ACC112 (cell line): ENCODE results near the gene RASIP1.
"Not testable (repeated sequence)": the region's sequence is repeated elsewhere in the genome, so short reads cannot be mapped to it uniquely, and the experiment has no call there.

Experiments used
- H2AFZ ChIP-seq: fragments of 200-600 bp; sonication (generic); one replicate; pipeline ENCODE4 v1.6.0; 2017; ENCODE audit warnings: antibody characterized with exemption, low read length; ENCODE audit not compliant: unreplicated experiment
- H3K27ac ChIP-seq: fragments of 200-600 bp; sonication (generic); 2 replicates; pipeline ENCODE4 v1.5.1; 2014; ENCODE audit warnings: low read depth, mild to moderate bottlenecking, antibody characterized with exemption, low read length, moderate library complexity
- H3K27me3 ChIP-seq: fragments of 200-600 bp; sonication (generic); 2 replicates; pipeline ENCODE4 v1.6.1; 2014; ENCODE audit warnings: mild to moderate bottlenecking, antibody characterized with exemption, low read length, moderate library complexity, mixed read lengths; ENCODE audit not compliant: insufficient read depth
- H3K36me3 ChIP-seq: fragments of 200-600 bp; sonication (generic); 2 replicates; pipeline ENCODE4 v1.6.1; 2016; ENCODE audit warnings: mild to moderate bottlenecking, antibody characterized with exemption, low read length, moderate library complexity, mixed read lengths; ENCODE audit not compliant: insufficient read depth
- H3K4me1 ChIP-seq: fragments of 200-600 bp; sonication (generic); one replicate; pipeline ENCODE4 v1.6.1; 2016; ENCODE audit warnings: low read length, mixed read lengths; ENCODE audit not compliant: insufficient read depth, unreplicated experiment, control insufficient read depth
- H3K4me3 ChIP-seq: fragments of 200-600 bp; sonication (generic); 2 replicates; pipeline ENCODE4 v1.5.1; 2014; ENCODE audit warnings: mild to moderate bottlenecking, low read depth, low read length
- H3K79me2 ChIP-seq: fragments of 200-600 bp; sonication (generic); one replicate; pipeline ENCODE4 v1.6.0; 2016; ENCODE audit warnings: low read length; ENCODE audit not compliant: control insufficient read depth, unreplicated experiment, insufficient read depth

The RASIP1 gene

DNA sequence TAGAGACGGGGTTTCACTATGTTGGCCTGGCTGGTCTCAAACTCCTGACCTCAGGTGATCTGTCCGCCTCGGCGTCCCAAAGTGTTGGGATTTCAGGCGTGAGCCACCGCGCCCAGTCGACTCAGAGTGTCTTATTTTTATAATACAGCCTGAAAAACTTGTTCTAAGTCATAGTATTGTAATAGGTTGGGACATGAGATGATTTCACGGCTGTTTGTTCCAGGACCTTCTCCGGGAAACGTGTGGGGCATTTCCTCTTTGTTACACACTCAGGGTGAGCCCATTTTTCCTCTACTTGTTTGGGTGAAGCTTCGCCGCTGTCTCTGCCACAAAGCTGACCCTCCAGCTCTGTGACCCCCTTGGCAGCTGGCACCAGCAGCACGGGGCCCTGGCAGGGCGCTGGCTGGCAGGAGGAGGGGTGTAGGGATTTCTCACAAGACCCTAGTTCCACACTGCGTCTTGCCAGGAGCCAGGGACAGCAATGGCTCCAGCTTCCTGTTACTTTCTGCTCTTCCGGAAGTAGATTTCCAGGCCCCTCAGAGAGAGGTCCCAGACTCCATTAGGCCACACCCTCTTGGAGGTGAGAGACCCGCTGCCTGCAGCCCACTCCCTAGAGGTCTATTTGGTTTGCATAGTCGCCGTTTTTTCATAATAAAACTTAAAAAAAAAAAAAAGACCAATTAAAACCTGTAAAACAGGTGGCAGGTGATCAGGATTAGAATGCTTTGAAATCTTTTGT lies 30.5 kb upstream of the RASIP1 start:
- Histone ChIP-seq H3K27me3 (no peaks in the 10 kb centered on the region), H2AFZ (no peak overlapping the region), H3K4me3 (no peak overlapping the region), H3K4me1 (no peaks in the 10 kb centered on the region), H3K36me3 (no peaks in the 10 kb centered on the region), H3K27ac (no peak overlapping the region), H3K79me2 (no peaks in the 10 kb centered on the region)

GRCh38 chr19:48770266-48770665 lies 29.9 kb upstream of the RASIP1 start:
- no peak overlapping the region for H3K27ac ChIP-seq
- H3K79me2 ChIP-seq, result no peaks in the 10 kb centered on the region
- no peak overlapping the region for H2AFZ ChIP-seq

GRCh38 chr19:48768994-48769713 lies 28.7 kb upstream of the RASIP1 start:
- no peaks in the 10 kb centered on the region for H3K79me2 ChIP-seq
- H3K27me3 ChIP-seq, result no peaks in the 10 kb centered on the region
- H3K36me3 ChIP-seq, result no peaks in the 10 kb centered on the region
- no peak overlapping the region for H3K27ac ChIP-seq
- H2AFZ ChIP-seq, result no peak overlapping the region
- H3K4me3 ChIP-seq, result no peak overlapping the region
- no peaks in the 10 kb centered on the region for H3K4me1 ChIP-seq

More at GRCh38 chr19:48770266-48770665, 29.9 kb upstream of the RASIP1 start:
- Histone ChIP-seq H3K36me3 (no peaks in the 10 kb centered on the region), H3K27me3 (no peaks in the 10 kb centered on the region), H3K4me1 (no peaks in the 10 kb centered on the region), H3K4me3 (no peak overlapping the region)

- not testable (repeated sequence) for H3K36me3 ChIP-seq, H3K27me3 ChIP-seq, H2AFZ ChIP-seq, H3K4me3 ChIP-seq, H3K27ac ChIP-seq, H3K79me2 ChIP-seq, H3K4me1 ChIP-seq
Observed at GRCh38 chr19:48768171-48768753, 27.9 kb upstream of the RASIP1 start.

- H3K27me3 ChIP-seq, H3K4me3 ChIP-seq, H3K36me3 ChIP-seq, H3K27ac ChIP-seq, H2AFZ ChIP-seq, H3K79me2 ChIP-seq, H3K4me1 ChIP-seq: not testable (repeated sequence)
Observed at GRCh38 chr19:48765816-48766215, 25.4 kb upstream of the RASIP1 start.

DNA sequence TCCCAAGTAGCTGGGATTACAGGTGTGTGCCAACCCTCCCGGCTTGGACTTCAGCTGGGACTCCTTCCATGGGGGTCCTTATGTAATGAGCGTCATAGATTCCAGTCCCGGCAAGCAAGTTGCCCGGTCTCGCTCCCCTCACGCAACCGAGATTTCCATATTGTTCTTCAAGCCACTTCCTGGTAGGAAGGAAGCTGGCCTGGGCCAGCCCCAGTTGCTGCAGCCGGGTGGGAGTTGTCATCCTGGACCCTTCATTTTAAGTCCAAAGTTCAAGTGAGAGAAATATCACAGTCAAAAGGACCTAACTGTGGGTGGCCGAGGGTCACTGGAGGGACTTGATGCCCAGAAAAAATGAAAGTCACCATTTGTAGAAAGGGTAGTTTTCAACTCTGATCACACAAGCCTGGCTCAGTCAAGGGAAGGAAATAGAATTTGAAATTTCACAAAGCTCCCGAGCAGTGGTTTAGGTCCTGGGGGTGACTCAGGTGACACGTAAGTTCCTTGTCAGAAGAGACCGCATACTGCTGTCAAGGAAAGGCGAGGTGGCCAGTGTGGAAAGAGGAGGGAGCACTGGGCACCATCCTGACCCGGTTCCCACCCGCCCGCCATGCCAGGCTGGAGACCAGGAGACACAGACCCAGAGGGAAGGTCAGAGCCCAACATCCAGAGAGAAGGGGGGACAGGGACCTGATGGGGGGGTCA lies 20.2 kb upstream of the RASIP1 start:
- H3K27me3 ChIP-seq, result peaks cover 8% of the 10 kb centered on the region; the same call in 1 of the 2 replicates
- no peaks in the 10 kb centered on the region for H3K36me3 ChIP-seq
- H3K4me3 ChIP-seq, result no peak overlapping the region
- no peak overlapping the region for H3K27ac ChIP-seq
- no peak overlapping the region for H2AFZ ChIP-seq
- no peaks in the 10 kb centered on the region for H3K4me1 ChIP-seq
- no peaks in the 10 kb centered on the region for H3K79me2 ChIP-seq

DNA sequence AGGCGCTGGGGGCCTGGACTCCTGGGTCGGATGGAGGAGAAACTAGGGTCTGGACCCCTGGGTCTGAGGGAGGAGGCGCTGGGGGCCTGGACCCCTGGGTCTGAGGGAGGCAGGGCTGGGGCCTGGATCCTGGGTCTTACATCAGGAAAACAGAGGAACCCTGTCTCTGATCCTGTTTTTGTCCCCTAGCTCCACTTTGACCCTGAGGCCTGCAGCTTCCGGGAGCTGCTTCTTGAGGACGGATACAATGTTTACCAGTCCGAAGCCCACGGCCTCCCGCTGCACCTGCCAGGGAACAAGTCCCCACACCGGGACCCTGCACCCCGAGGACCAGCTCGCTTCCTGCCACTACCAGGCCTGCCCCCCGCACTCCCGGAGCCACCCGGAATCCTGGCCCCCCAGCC lies 17.3 kb upstream of the RASIP1 start:
- Histone ChIP-seq H3K4me1 (peaks cover 3% of the 10 kb centered on the region), H2AFZ (no peak overlapping the region), H3K4me3 (no peak overlapping the region), H3K27ac (no peak overlapping the region), H3K27me3 (peaks cover 12% of the 10 kb centered on the region), H3K79me2 (no peaks in the 10 kb centered on the region), H3K36me3 (no peaks in the 10 kb centered on the region)

- no peaks in the 10 kb centered on the region for H3K36me3 ChIP-seq
- H3K27ac ChIP-seq, result no peak overlapping the region
- H3K4me1 ChIP-seq, result peaks cover 3% of the 10 kb centered on the region
- no peak overlapping the region for H3K4me3 ChIP-seq
- no peaks in the 10 kb centered on the region for H3K79me2 ChIP-seq
- H2AFZ ChIP-seq, result no peak overlapping the region
- H3K27me3 ChIP-seq, result peaks cover 11% of the 10 kb centered on the region
Observed at GRCh38 chr19:48757089-48757675, 16.8 kb upstream of the RASIP1 start.

DNA sequence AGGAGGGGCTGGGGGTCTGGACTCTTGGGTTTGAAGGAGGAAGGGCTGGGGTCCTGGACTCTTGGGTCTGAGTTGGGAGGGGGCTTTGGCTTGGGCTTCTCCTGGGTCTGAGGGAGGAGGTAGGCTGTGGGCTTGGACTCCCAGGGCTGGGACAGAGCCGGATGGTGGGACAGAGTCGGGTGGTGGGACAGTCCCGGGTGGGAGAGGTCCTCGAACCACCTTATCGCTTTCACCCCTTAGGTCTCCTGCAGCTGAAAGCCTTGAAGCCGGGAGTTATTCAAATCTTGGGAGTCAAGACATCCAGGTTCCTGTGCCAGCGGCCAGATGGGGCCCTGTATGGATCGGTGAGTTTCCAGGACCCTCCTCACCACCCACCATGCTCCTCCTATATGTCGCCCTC lies 16.3 kb upstream of the RASIP1 start:
- H3K4me3 ChIP-seq, result no peak overlapping the region
- no peaks in the 10 kb centered on the region for H3K36me3 ChIP-seq
- H3K4me1 ChIP-seq, result peaks cover 3% of the 10 kb centered on the region
- no peak overlapping the region for H3K27ac ChIP-seq
- peaks cover 13% of the 10 kb centered on the region for H3K27me3 ChIP-seq
- H2AFZ ChIP-seq, result no peak overlapping the region
- H3K79me2 ChIP-seq, result no peaks in the 10 kb centered on the region

DNA sequence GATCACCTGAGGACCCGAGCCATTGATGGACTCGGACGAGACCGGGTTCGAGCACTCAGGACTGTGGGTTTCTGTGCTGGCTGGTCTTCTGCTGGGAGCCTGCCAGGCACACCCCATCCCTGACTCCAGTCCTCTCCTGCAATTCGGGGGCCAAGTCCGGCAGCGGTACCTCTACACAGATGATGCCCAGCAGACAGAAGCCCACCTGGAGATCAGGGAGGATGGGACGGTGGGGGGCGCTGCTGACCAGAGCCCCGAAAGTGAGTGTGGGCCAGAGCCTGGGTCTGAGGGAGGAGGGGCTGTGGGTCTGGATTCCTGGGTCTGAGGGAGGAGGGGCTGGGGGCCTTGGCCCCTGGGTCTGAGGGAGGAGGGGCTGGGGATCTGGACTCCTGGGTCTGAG lies 15.8 kb upstream of the RASIP1 start:
- Histone ChIP-seq H3K4me3 (no peak overlapping the region), H3K27ac (no peak overlapping the region), H3K36me3 (no peaks in the 10 kb centered on the region), H3K79me2 (no peaks in the 10 kb centered on the region), H3K27me3 (peaks cover 13% of the 10 kb centered on the region), H3K4me1 (peaks cover 3% of the 10 kb centered on the region), H2AFZ (no peak overlapping the region)
